Stimulated activated CD4-positive, alpha-beta T cell treated with anti-CD3 and anti-CD28 coated beads, Interleukin-12 subunit alpha, Interleukin-12 subunit beta, amount 100 ng/mL, for 4 hours (primary cell): Measurements from ENCODE around the gene EIF4G1.
"Not testable (repeated sequence)": the region's sequence is repeated elsewhere in the genome, so short reads cannot be mapped to it uniquely, and the experiment has no call there.

Experiments
- DNase-seq: peaks from one replicate; pipeline ENCODE4 v3.0.0-alpha.2; 2020

The EIF4G1 gene

GRCh38 chr3:184336547-184337398 lies 22.4 kb downstream of the EIF4G1 start:
- no peak for DNase-seq

DNA sequence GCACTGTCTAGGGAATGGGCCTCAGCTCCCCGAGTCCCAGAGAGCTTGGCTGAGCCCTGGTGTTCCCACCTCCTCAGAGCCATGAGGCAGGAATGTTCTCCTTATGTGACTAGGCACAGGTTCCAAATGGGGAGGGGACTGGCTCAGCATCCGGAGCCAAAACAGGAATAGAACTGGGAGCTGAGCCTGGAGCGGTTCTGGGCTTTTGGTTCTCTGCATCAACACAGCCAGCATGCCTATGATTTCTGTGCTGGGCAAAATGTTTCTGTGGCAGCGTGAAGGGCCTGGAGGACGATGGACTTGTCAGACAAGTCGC lies 23.0 kb downstream of the EIF4G1 start, which contains the start of gene FAM131A:
TSS of gene FAM131A (plus strand) at position 202 of the 316 bp plus-strand sequence. CDS start at position 233, 31 bp downstream.
- no peak for DNase-seq

DNA sequence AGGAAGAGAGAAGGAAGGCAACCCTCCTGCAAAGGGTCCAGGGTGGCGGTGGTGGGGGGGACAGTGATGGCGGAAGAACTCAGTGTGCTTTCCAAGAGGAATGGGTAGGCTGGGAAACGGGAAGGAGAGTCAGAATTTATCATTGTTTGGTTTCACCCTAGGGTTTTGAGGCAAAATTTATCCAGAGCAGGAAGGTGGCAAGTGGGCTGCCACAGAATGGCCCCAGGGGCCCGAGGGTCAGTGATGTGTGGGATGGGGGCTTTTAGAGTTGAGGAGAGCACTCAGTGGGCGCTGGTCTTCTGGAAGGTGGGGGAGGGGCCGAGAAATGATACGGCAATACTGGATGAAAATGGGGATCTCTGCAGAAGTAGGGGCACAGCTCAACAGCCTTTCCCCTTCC lies 23.6 kb downstream of the EIF4G1 start:
- DNase-seq = no peak

DNA sequence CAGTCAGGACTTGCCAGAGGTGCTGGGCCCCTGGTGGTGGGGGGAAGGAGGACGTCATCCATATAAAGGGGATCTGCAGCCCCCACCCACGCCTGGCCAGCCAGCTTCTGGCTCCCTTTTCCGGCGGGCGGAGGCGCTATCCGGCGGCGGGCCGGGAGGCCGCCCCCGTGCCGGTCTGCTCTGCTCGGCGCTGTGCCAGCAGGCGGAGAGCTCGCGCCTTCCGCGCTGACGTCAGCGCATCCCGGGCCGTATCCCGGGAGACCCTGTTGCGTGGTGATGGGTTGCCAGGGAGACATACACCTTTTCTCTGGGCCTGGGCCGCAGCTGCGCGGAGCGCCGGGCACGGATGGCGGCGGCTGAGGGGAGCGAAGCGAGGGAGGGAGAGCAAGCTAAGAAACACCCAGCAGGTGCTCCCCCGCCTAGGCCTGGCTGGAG lies 24.1 kb downstream of the EIF4G1 start:
- DNase-seq = no peak

- no peak for DNase-seq
Measured at GRCh38 chr3:184339001-184339400, 24.6 kb downstream of the EIF4G1 start.

DNA sequence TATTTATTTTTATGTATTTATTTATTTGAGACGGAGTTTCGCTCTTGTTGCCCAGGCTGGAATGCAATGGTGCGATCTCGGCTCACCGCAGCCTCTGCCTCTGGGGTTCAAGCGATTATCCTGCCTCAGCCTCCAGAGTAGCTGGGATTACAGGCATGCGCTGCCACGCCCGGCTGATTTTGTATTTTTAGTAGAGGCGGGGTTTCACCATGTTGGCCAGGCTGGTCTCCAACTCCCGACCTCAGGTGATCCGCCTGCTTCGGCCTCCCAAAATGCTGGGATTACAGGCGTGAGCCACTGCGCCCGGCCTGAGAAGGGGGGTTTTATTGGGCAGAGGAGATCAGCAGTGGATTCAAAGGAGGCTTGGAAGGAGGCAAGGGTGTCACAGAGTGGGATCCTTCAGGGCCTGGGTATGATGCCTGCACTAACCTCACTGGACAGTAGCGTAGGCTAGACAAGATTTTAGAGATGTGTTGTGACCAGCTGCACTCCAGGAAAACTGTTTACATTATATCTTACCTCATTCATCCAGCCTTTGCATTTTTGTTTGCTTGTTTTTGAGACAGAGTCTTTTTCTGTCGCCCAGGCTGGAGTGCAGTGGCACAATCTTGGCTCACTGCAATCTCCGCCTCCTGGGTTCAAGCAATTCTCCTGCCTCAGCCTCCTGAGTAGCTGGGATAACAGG lies 25.2 kb downstream of the EIF4G1 start:
- DNase-seq = not testable (repeated sequence)

DNA sequence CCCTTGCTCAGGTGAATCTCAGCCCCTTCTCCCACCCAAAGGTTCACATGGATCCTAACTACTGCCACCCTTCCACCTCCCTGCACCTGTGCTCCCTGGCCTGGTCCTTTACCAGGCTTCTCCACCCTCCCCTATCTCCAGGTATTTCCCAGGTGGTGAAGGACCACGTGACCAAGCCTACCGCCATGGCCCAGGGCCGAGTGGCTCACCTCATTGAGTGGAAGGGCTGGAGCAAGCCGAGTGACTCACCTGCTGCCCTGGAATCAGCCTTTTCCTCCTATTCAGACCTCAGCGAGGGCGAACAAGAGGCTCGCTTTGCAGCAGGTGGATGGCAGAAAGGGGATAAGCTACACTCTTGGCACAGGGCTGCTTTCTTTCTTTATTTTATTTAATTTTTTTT lies 27.5 kb downstream of the EIF4G1 start:
- no peak for DNase-seq

DNA sequence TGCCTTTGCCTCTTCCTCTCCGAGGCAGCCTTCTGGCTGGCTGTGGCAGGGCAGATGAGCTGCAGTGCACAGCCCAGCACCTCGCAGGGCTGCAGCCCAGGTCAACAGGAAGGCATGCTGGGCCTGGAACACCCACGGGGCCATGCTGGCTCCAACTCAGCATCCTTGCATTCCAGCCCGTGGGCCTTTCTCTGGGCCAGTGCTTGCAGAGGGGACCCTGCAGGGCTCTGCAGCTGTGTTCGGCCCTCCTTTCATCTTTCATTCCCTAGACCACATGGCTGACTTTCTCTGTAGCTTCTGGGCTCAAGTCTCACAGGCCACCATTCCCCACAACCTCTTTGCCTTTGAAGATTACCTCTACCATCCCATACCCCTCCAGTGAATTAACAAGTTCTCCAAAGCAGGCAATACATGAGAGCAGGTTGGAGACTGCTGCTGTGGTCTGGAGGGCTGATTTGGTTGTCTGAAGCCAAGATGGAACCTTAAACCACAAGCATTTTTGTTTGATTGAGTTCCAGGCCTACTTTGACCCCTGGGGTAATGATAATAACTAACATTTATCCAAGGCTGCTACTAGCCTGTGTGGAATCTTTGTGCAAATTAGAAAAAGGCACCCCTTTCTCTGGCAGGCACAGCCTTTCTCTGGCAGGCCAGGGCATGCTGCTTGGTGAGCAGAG lies 28.9 kb downstream of the EIF4G1 start:
- no peak for DNase-seq

DNA sequence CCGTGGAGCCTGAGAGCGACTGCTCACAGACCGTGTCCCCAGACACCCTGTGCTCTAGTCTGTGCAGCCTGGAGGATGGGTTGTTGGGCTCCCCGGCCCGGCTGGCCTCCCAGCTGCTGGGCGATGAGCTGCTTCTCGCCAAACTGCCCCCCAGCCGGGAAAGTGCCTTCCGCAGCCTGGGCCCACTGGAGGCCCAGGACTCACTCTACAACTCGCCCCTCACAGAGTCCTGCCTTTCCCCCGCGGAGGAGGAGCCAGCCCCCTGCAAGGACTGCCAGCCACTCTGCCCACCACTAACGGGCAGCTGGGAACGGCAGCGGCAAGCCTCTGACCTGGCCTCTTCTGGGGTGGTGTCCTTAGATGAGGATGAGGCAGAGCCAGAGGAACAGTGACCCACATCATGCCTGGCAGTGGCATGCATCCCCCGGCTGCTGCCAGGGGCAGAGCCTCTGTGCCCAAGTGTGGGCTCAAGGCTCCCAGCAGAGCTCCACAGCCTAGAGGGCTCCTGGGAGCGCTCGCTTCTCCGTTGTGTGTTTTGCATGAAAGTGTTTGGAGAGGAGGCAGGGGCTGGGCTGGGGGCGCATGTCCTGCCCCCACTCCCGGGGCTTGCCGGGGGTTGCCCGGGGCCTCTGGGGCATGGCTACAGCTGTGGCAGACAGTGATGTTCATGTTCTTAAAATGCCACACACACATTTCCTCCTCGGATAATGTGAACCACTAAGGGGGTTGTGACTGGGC lies 30.3 kb downstream of the EIF4G1 start:
- DNase-seq = no peak

- no peak for DNase-seq
Measured at GRCh38 chr3:184345317-184346144, 31.1 kb downstream of the EIF4G1 start.

GRCh38 chr3:184346480-184347190 lies 32.2 kb downstream of the EIF4G1 start:
- no peak for DNase-seq

- DNase-seq = no peak
Measured at GRCh38 chr3:184347321-184348056, 33.1 kb downstream of the EIF4G1 start.

- DNase-seq = no peak
Measured at GRCh38 chr3:184348057-184348382, 33.6 kb downstream of the EIF4G1 start.

- no peak for DNase-seq
Measured at GRCh38 chr3:184349563-184350470, 35.4 kb downstream of the EIF4G1 start.

- DNase-seq = no peak
Measured at GRCh38 chr3:184350618-184351017, 36.2 kb downstream of the EIF4G1 start.

GRCh38 chr3:184351511-184352148 lies 37.2 kb downstream of the EIF4G1 start:
- no peak for DNase-seq

DNA sequence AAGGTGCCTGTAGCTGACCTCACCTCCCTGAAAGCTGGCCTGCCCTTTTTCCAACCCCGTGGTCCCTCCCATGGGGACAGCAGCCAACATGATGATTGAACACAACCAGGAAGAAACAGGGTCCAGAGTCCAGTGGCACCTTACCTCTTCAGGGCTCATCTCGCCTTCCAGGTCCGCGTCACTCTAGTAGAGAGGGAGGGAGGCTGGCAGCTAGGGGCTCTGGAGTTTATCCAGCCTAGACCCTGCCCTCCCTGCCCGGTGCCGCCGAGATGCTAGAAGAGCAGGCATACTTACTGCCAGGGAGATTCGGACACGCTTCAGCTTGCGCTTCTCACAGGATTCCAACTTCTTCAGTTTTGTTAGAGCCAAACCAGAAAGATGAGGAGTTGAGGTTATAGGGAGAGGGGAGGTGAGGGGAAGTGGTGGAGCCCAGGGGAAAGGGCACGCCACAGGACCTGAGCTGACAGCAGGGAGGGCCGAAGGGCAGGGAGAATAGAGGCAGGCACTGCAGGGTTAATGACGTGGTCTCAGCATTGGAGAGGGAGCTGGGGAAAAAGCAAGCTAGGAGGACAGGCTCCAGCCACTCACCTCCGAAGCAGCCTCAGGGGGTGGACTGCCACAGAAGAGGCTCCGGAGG lies 37.9 kb downstream of the EIF4G1 start:
- DNase-seq = no peak

DNA sequence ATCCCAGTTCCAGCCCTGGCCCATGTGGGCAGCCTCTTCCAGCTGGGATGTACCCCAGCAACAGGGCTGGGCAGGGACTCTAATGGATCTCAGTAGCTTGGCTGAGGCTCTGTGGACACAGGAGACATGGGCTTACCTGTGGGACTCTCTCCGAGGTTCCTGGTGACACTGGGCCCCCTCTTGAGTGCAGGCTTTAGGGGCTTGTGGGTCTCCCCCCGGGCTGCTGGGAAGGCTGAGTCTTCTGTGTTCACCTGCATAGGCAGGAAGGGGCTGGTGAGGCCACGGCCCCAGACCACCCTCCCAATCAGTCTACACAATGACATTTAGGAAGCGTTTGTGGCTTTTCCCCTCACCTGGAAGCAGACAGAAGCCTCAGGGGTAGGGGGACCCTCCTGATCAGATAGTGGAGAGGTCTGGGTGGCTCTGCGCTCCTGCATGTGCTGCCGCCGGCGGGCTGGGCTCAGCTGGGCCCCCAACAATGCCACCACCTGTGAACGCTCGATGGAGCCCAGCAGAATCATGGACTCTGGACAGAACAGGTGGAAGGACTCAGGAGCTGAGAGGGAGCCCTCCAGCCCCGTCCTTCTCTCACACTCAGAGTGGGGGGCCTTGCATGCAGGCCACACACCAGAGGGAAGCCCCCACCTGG lies 38.6 kb downstream of the EIF4G1 start:
- DNase-seq = no peak
